Urinary bladder (tissue), 4 donors: ENCODE data around the gene KRT82. TPM values are rescaled to one million over a fixed set of nuclear protein-coding genes. Genes with fewer than 3 reads are reported as not detected.
"Not testable (repeated sequence)": the region's sequence is repeated elsewhere in the genome, so short reads cannot be mapped to it uniquely, and the experiment has no call there.

Experiments used
- DNase-seq: peaks from one replicate; pipeline ENCODE4 v3.0.0-alpha.2; 2015; ENCODE audit errors: extremely low spot score
- H3K27ac ChIP-seq: one replicate; pipeline ENCODE4 v1.5.1; 2013; ENCODE audit warnings: low read depth, mild to moderate bottlenecking, moderate library complexity
- H3K36me3 ChIP-seq: one replicate; pipeline ENCODE4 v1.6.1; 2013; ENCODE audit warnings: mild to moderate bottlenecking, moderate library complexity; ENCODE audit not compliant: insufficient read depth
- H3K4me1 ChIP-seq: one replicate; pipeline ENCODE4 v1.6.1; 2013; ENCODE audit warnings: mild to moderate bottlenecking, moderate library complexity; ENCODE audit not compliant: insufficient read depth
- H3K4me3 ChIP-seq: one replicate; pipeline ENCODE4 v1.5.1; 2013; ENCODE audit warnings: low read depth, low read length
- WGBS: extraction: QIAGEN DNeasy Blood & Tissue Kit; methylation state at CpG from one replicate; pipeline ENCODE4 v1.1.7; 2013; 5-methylcytosine and 5-hydroxymethylcytosine counted together
- polyA plus RNA-seq: library from polyadenylated mRNA; stranded (reverse); fragments of 200-250 nt; gene quantifications from one replicate; pipeline ENCODE4 v1.2.3, GENCODE V29; 2013
- total RNA-seq: library from RNA; depleted of rRNA; stranded (reverse); fragments of >200 nt; gene quantifications from one replicate; pipeline ENCODE4 v1.2.3, GENCODE V29; 2014
- donor health status: healthy with polysubstance abuse.
- donor health status: healthy.

The KRT82 gene
- total and polyA plus RNA-seq, 2 donors = 0.06 TPM; not detected in 1

DNA sequence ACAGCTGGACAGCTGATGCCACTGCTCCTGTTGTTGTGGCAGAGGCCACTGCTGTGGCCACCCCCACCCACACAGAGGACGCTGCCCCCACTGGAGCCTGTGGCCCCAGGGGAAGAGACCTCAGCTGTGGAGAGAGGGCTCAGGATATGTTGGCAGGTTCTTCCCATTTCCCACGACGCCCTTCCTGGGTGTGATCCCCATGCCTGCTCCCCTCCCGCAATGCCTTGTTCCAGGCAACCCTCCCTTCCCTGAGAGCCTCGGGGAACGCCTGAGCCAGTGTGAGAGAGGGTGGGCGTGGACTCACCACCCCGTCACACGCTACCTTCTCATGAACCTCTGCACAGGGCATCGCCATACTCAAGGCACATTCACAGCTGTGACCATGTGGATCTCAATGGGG, 5.7 kb upstream of the KRT82 start:
- no peak for DNase-seq
- H3K27ac ChIP-seq = no peak overlapping the region
- H3K4me1 ChIP-seq = no peaks in the 10 kb centered on the region
- 93% methylated on average over 10 of the region's 10 CpGs for WGBS
- no peaks in the 10 kb centered on the region for H3K36me3 ChIP-seq
- no peak overlapping the region for H3K4me3 ChIP-seq

- not testable (repeated sequence) for DNase-seq, H3K4me1 ChIP-seq, H3K4me3 ChIP-seq, H3K27ac ChIP-seq, H3K36me3 ChIP-seq
- no CpG with 5 or more reads among the region's 1 CpG for WGBS
These were observed 4.6 kb upstream of the KRT82 start for GRCh38 chr12:52410589-52411248.

DNA sequence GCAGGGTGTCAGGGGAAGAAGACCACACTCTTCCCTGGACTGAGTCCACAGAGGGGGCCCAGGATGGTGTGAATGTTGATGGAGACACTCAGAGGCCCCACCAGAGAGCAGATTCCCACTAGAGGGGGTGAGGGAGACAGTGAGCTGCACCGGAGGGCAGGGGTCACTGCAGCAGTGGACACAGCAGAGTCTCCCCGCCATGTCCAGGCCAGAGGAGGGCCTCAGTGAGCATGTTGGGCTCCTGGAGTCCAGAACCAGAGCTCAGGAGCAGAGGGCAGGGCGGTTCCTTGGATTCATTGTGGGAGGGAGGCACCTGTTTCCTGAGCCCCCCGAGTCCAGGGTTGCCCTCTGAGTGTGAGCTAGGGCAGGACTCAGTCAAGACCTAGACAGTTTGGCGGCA, 1.8 kb upstream of the KRT82 start:
- H3K4me3 ChIP-seq = no peak overlapping the region
- 90% methylated on average over 5 of the region's 5 CpGs for WGBS
- H3K27ac ChIP-seq = no peak overlapping the region
- no peak for DNase-seq
- H3K4me1 ChIP-seq = no peaks in the 10 kb centered on the region
- H3K36me3 ChIP-seq = no peaks in the 10 kb centered on the region

GRCh38 chr12:52404951-52405350, 1.2 kb downstream of the KRT82 start:
- 91% methylated on average over 3 of the region's 3 CpGs for WGBS
- no peaks in the 10 kb centered on the region for H3K36me3 ChIP-seq
- no peaks in the 10 kb centered on the region for H3K4me1 ChIP-seq
- no peak overlapping the region for H3K4me3 ChIP-seq
- H3K27ac ChIP-seq = no peak overlapping the region
- DNase-seq = no peak

GRCh38 chr12:52403561-52403960, 2.6 kb downstream of the KRT82 start:
- 94% methylated on average over 9 of the region's 9 CpGs for WGBS
- DNase-seq = no peak
- no peak overlapping the region for H3K4me3 ChIP-seq
- no peaks in the 10 kb centered on the region for H3K36me3 ChIP-seq
- no peak overlapping the region for H3K27ac ChIP-seq
- no peaks in the 10 kb centered on the region for H3K4me1 ChIP-seq

GRCh38 chr12:52402873-52403540, 3.1 kb downstream of the KRT82 start:
- H3K27ac ChIP-seq = no peak overlapping the region
- H3K4me3 ChIP-seq = no peak overlapping the region
- no peak for DNase-seq
- no peaks in the 10 kb centered on the region for H3K4me1 ChIP-seq
- WGBS = 73% methylated on average over 3 of the region's 3 CpGs
- no peaks in the 10 kb centered on the region for H3K36me3 ChIP-seq

- H3K36me3 ChIP-seq = no peaks in the 10 kb centered on the region
- DNase-seq = no peak
- H3K27ac ChIP-seq = no peak overlapping the region
- H3K4me3 ChIP-seq = no peak overlapping the region
- 96% methylated on average over 2 of the region's 2 CpGs for WGBS
- no peaks in the 10 kb centered on the region for H3K4me1 ChIP-seq
These were observed 3.8 kb downstream of the KRT82 start for GRCh38 chr12:52402377-52402776.

GRCh38 chr12:52401926-52402325, 4.2 kb downstream of the KRT82 start:
- Histone ChIP-seq H3K27ac (no peak overlapping the region), H3K4me3 (no peak overlapping the region), H3K4me1 (no peaks in the 10 kb centered on the region), H3K36me3 (no peaks in the 10 kb centered on the region)
- WGBS = 86% methylated on average over 4 of the region's 4 CpGs
- DNase-seq = no peak

- DNase-seq = no peak
- H3K27ac ChIP-seq = no peak overlapping the region
- WGBS = 86% methylated on average over 5 of the region's 5 CpGs
These were observed 4.6 kb downstream of the KRT82 start for GRCh38 chr12:52401526-52401925.

DNA sequence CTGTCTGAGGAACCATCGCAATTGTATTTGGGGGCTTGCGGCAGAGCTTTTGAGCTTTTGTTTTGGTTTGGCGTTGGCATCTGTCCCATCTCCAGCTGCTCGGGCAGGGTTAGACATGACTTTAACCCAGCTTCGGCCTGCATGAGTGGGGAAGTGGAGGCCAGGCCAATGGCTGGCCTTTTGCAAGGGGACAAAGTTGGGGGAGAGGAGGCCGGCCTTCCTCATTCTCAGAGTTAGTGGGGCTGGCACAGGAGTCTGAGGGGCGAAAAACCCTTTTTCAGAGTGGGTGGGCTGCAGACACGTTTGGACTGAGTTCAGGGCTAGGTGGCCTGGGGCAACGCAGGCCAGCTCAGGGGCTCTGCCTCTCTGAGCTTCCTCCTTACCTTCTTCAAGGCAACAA, 5.2 kb downstream of the KRT82 start:
- no peaks in the 10 kb centered on the region for H3K36me3 ChIP-seq
- H3K4me3 ChIP-seq = no peak overlapping the region
- no peak overlapping the region for H3K27ac ChIP-seq
- 85% methylated on average over 9 of the region's 9 CpGs for WGBS
- DNase-seq = no peak
- no peaks in the 10 kb centered on the region for H3K4me1 ChIP-seq

More at GRCh38 chr12:52401526-52401925, 4.6 kb downstream of the KRT82 start:
- Histone ChIP-seq H3K4me1 (no peaks in the 10 kb centered on the region), H3K4me3 (no peak overlapping the region), H3K36me3 (no peaks in the 10 kb centered on the region)

GRCh38 chr12:52399756-52400155, 6.4 kb downstream of the KRT82 start:
- Histone ChIP-seq H3K4me1 (no peaks in the 10 kb centered on the region), H3K36me3 (no peaks in the 10 kb centered on the region), H3K4me3 (no peak overlapping the region), H3K27ac (no peak overlapping the region)
- 96% methylated on average over 16 of the region's 16 CpGs for WGBS
- DNase-seq = no peak

DNA sequence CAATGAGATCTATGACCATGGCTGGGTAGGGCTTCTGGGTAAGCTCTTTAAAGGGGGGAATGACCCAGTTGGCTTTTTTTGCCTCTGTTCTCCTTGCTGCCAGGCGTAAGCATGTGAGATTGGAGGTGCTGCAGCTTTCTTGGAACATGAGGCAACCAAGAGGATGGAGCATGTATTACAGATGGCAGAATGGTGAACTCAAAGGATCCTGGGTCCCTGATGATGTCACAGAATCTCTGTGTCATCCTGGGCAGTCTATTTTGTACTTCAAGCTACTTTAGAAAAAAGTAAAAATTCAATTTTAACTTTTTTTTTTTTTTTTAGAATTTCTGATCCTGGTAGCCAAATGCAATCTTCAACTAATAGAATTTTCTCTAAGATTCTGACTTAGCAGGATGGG, 8.0 kb downstream of the KRT82 start:
- WGBS = 93% methylated on average over 1 of the region's 1 CpG
- no peak overlapping the region for H3K4me3 ChIP-seq
- no peak for DNase-seq
- H3K36me3 ChIP-seq = no peaks in the 10 kb centered on the region
- H3K4me1 ChIP-seq = no peaks in the 10 kb centered on the region
- H3K27ac ChIP-seq = no peak overlapping the region

- H3K4me1 ChIP-seq = no peaks in the 10 kb centered on the region
- DNase-seq = no peak
- H3K4me3 ChIP-seq = no peak overlapping the region
- no peak overlapping the region for H3K27ac ChIP-seq
- WGBS = 94% methylated on average over 8 of the region's 8 CpGs
- H3K36me3 ChIP-seq = no peaks in the 10 kb centered on the region
These were observed 9.5 kb downstream of the KRT82 start for GRCh38 chr12:52396656-52397055.

DNA sequence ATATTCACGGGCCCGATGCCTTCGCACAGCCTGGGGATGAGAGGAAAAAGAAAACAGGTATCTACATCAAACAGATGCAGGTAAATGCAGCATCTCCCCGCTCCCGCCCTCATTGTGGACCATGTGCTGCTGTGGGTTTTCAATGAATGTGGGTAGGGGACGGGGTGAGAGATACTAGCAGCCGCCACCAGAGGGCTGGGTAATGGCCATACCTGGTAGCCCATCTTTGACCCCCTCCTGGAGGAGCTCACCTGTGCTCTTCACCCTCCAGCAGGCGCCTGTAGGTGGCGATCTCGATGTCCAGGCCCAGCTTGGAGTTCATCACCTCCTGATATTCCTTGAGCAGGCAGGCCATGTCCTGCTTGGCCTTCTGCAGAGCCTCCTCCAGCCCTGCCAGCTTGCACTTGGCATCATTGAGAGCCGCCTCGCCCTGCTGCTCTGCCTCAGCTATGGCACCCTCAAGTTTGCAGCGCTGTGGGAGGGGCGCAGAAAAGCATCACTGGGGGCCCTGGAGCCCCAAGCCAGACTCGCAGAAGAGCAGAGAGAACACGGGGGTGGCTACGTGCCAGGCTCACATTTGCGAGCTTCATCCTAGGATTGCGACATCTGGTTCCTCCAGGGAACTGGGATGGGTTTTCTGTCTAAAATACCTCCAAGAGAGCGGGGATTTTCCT, 10.2 kb downstream of the KRT82 start:
- 68% methylated on average over 20 of the region's 20 CpGs for WGBS
- Histone ChIP-seq H3K4me3 (no peak overlapping the region), H3K4me1 (no peaks in the 10 kb centered on the region), H3K36me3 (no peaks in the 10 kb centered on the region), H3K27ac (no peak overlapping the region)
- DNase-seq = no peak
